HG02798 (cell line): ENCODE data around the gene GATD1.

Experiments
- ATAC-seq: cut with Tn5 transposase; IDR thresholded peaks from one replicate; pipeline ENCODE4 v1.9.1; 2021; ENCODE audit warnings: mild to moderate bottlenecking; ENCODE audit not compliant: unreplicated experiment, poor library complexity

Gene GATD1

GRCh38 chr11:777288-778255 is at the start of gene GATD1:
Gene GATD1, minus strand, starts transcription at chr11:777487. Its CDS starts 25 bp downstream, at chr11:777462.
- peak; percentile 88 for ATAC-seq

GRCh38 chr11:826836-827145 is 49.5 kb upstream of the GATD1 start:
- no peak for ATAC-seq

GRCh38 chr11:826227-826621 is 48.9 kb upstream of the GATD1 start:
- ATAC-seq = no peak

GRCh38 chr11:825366-826226 is 48.3 kb upstream of the GATD1 start:
- no peak for ATAC-seq

- no peak for ATAC-seq
Observed at GRCh38 chr11:824942-825341, 47.7 kb upstream of the GATD1 start.

GRCh38 chr11:824292-824880 is 47.1 kb upstream of the GATD1 start:
- no peak for ATAC-seq

GRCh38 chr11:823441-824291 is 46.4 kb upstream of the GATD1 start:
- no peak for ATAC-seq

GRCh38 chr11:821512-822371 is 44.5 kb upstream of the GATD1 start:
- no peak for ATAC-seq

- ATAC-seq = no peak
Observed at GRCh38 chr11:820655-821511, 43.6 kb upstream of the GATD1 start.

GRCh38 chr11:819943-820649 is 42.8 kb upstream of the GATD1 start:
- ATAC-seq = peak; percentile 68

GRCh38 chr11:819129-819931 is 42.0 kb upstream of the GATD1 start:
- peak; percentile 73 for ATAC-seq

- no peak for ATAC-seq
Observed at GRCh38 chr11:818396-819128, 41.3 kb upstream of the GATD1 start, which contains the start of gene PNPLA2. Gene PNPLA2, plus strand, starts transcription at chr11:818914. Its CDS starts 805 bp downstream, at chr11:819719.

GRCh38 chr11:816433-816779 is 39.1 kb upstream of the GATD1 start:
- no peak for ATAC-seq

GRCh38 chr11:815675-816432 is 38.6 kb upstream of the GATD1 start:
- no peak for ATAC-seq

- ATAC-seq = no peak
Observed at GRCh38 chr11:813456-814096, 36.3 kb upstream of the GATD1 start.
